Neural progenitor cell (in vitro differentiated cells): ENCODE data around the gene ATF4. TPM values are rescaled to one million over a fixed set of nuclear protein-coding genes. Genes with fewer than 3 reads are reported as not detected.
A peak's percentile ranks its signal among the peaks of the same experiment; 100 is the strongest.

Experiments used
- DNase-seq: peaks from one replicate; pipeline ENCODE4 v3.0.0-alpha.2; 2016; ENCODE audit warnings: low spot score
- H2AFZ ChIP-seq: fragments of 200-600 bp; sonication (generic); replicated peaks from 2 replicates; pipeline ENCODE4 v1.6.1; 2016; ENCODE audit warnings: antibody characterized with exemption
- H3F3A ChIP-seq: fragments of 200-600 bp; sonication (generic); 2 replicates; pipeline ENCODE4 v1.6.1; 2016; ENCODE audit warnings: antibody characterized with exemption, low read depth
- H3K27ac ChIP-seq: fragments of 200-600 bp; sonication (generic); 2 replicates; pipeline ENCODE4 v1.5.1; 2016; ENCODE audit warnings: mild to moderate bottlenecking
- H3K27me3 ChIP-seq: fragments of 200-600 bp; sonication (generic); 2 replicates; pipeline ENCODE4 v1.6.1; 2016; ENCODE audit warnings: mild to moderate bottlenecking, moderate library complexity
- H3K36me3 ChIP-seq: fragments of 200-600 bp; sonication (generic); 2 replicates; pipeline ENCODE4 v1.5.1; 2016
- H3K4me1 ChIP-seq: fragments of 200-600 bp; sonication (generic); 2 replicates; pipeline ENCODE4 v1.6.1; 2016; ENCODE audit warnings: mixed run types
- H3K4me2 ChIP-seq: fragments of 200-600 bp; sonication (generic); 2 replicates; pipeline ENCODE4 v1.6.1; 2016
- H3K4me3 ChIP-seq: fragments of 200-600 bp; sonication (generic); 2 replicates; pipeline ENCODE4 v1.5.1; 2016
- H3K79me2 ChIP-seq: fragments of 200-600 bp; sonication (generic); 2 replicates; pipeline ENCODE4 v1.6.1; 2016; ENCODE audit warnings: low read depth
- H3K9ac ChIP-seq: fragments of 200-600 bp; sonication (generic); 2 replicates; pipeline ENCODE4 v1.6.1; 2016
- H3K9me3 ChIP-seq: fragments of 200-600 bp; sonication (generic); 2 replicates; pipeline ENCODE4 v1.5.1; 2016; ENCODE audit warnings: low read depth
- H4K20me1 ChIP-seq: fragments of 200-600 bp; sonication (generic); 2 replicates; pipeline ENCODE4 v1.6.1; 2016; ENCODE audit warnings: low read depth
- H3K27ac Mint-ChIP-seq: 3 replicates; pipeline ENCODE4 v1.8.0; 2021; ENCODE audit warnings: mixed read lengths
- H3K27me3 Mint-ChIP-seq: 2 replicates; pipeline ENCODE4 v1.8.0; 2022; ENCODE audit warnings: low read depth, mild to moderate bottlenecking, inconsistent platforms, moderate library complexity, mixed read lengths; ENCODE audit not compliant: insufficient read depth
- H3K36me3 Mint-ChIP-seq: 3 replicates; pipeline ENCODE4 v1.8.0; 2021; ENCODE audit warnings: mixed read lengths
- H3K4me1 Mint-ChIP-seq: 3 replicates; pipeline ENCODE4 v1.8.0; 2021; ENCODE audit warnings: mixed read lengths
- H3K4me3 Mint-ChIP-seq: 3 replicates; pipeline ENCODE4 v1.8.0; 2021; ENCODE audit warnings: mild to moderate bottlenecking, moderate library complexity, mixed read lengths
- H3K9me3 Mint-ChIP-seq: 3 replicates; pipeline ENCODE4 v1.8.0; 2020; ENCODE audit warnings: mixed read lengths
- CTCF ChIP-seq: fragments of 200-600 bp; sonication (generic); IDR thresholded peaks from 2 replicates; pipeline ENCODE4 v1.5.1; 2017; ENCODE audit warnings: antibody characterized with exemption, mild to moderate bottlenecking
- EZH2 ChIP-seq: fragments of 200-600 bp; sonication (generic); IDR thresholded peaks from 2 replicates; pipeline ENCODE4 v1.6.1; 2017; ENCODE audit warnings: antibody characterized with exemption, mild to moderate bottlenecking, moderate library complexity
- EZH2phosphoT487 ChIP-seq: fragments of 200-600 bp; sonication (generic); IDR thresholded peaks from 2 replicates; pipeline ENCODE4 v1.6.1; 2017; ENCODE audit warnings: antibody characterized with exemption
- total RNA-seq: library from RNA; depleted of rRNA; stranded (reverse); fragments of >200 nt; gene quantifications from 2 replicates; pipeline ENCODE4 v1.2.3, GENCODE V29; 2015; ENCODE audit warnings: low replicate concordance

The ATF4 gene
- total RNA-seq, 1 donor from 2014 or later = 189 TPM

- Histone ChIP-seq H3K4me1 (peaks cover 20% of the 10 kb centered on the region), H3K4me3 (peak overlapping the region; percentile 96), H3F3A (peaks cover 90% of the 10 kb centered on the region), H3K27ac (peak overlapping the region; percentile 23), H3K79me2 (peaks cover 54% of the 10 kb centered on the region), H4K20me1 (peaks cover 71% of the 10 kb centered on the region), H3K9me3 (no peaks in the 10 kb centered on the region), H3K27me3 (no peaks in the 10 kb centered on the region), H3K4me2 (peak overlapping the region; percentile 99), H3K36me3 (peaks cover 8% of the 10 kb centered on the region), H2AFZ (no peak overlapping the region), H3K9ac (no peak overlapping the region)
- peak; percentile 23 for DNase-seq
- no peak overlapping the region for H3K27ac Mint-ChIP-seq
- peak overlapping the region; percentile 98 for H3K4me3 Mint-ChIP-seq
- TF ChIP-seq CTCF (no peak), EZH2phosphoT487 (no peak), EZH2 (no peak)
- peaks cover 2% of the 10 kb centered on the region for H3K9me3 Mint-ChIP-seq
- peaks cover 55% of the 10 kb centered on the region for H3K4me1 Mint-ChIP-seq
- peaks cover 30% of the 10 kb centered on the region for H3K36me3 Mint-ChIP-seq
- H3K27me3 Mint-ChIP-seq = peaks cover 20% of the 10 kb centered on the region
These were observed 2.4 kb downstream of the ATF4 start for GRCh38 chr22:39522567-39523300.

- peaks cover 85% of the 10 kb centered on the region for H4K20me1 ChIP-seq
- H3K9ac ChIP-seq = no peak overlapping the region
- peaks cover 30% of the 10 kb centered on the region for H3K36me3 Mint-ChIP-seq
- H3K36me3 ChIP-seq = peaks cover 8% of the 10 kb centered on the region
- H3K4me2 ChIP-seq = no peak overlapping the region
- no peaks in the 10 kb centered on the region for H3K27me3 ChIP-seq
- peak overlapping the region; percentile 27 for H3K4me3 Mint-ChIP-seq
- H3K9me3 Mint-ChIP-seq = peaks cover 2% of the 10 kb centered on the region
- H3K27me3 Mint-ChIP-seq = peaks cover 20% of the 10 kb centered on the region
- H3K4me1 Mint-ChIP-seq = peaks cover 57% of the 10 kb centered on the region
- no peak for DNase-seq
- H3K27ac Mint-ChIP-seq = peak overlapping the region; percentile 27
- H3F3A ChIP-seq = peaks cover 83% of the 10 kb centered on the region
- H3K9me3 ChIP-seq = no peaks in the 10 kb centered on the region
- no peak overlapping the region for H3K4me3 ChIP-seq
- TF ChIP-seq EZH2phosphoT487 = no peak
- TF ChIP-seq EZH2 = no peak
- no peak for TF ChIP-seq CTCF
- peaks cover 16% of the 10 kb centered on the region for H3K4me1 ChIP-seq
- H3K27ac ChIP-seq = no peak overlapping the region
- no peak overlapping the region for H2AFZ ChIP-seq
- H3K79me2 ChIP-seq = peaks cover 52% of the 10 kb centered on the region
These were observed 3.9 kb downstream of the ATF4 start for GRCh38 chr22:39524089-39524752.

GRCh38 chr22:39524753-39525657, 4.6 kb downstream of the ATF4 start:
- H3K4me1 Mint-ChIP-seq = peaks cover 63% of the 10 kb centered on the region
- Histone ChIP-seq H3K79me2 (peaks cover 52% of the 10 kb centered on the region), H3K4me2 (no peak overlapping the region), H4K20me1 (peaks cover 92% of the 10 kb centered on the region), H3K9ac (no peak overlapping the region), H3K4me3 (no peak overlapping the region), H3K27me3 (no peaks in the 10 kb centered on the region), H2AFZ (no peak overlapping the region), H3K36me3 (peaks cover 8% of the 10 kb centered on the region), H3F3A (peaks cover 85% of the 10 kb centered on the region), H3K9me3 (no peaks in the 10 kb centered on the region), H3K4me1 (peaks cover 16% of the 10 kb centered on the region), H3K27ac (peak overlapping the region; percentile 3)
- H3K36me3 Mint-ChIP-seq = peaks cover 30% of the 10 kb centered on the region
- TF ChIP-seq CTCF (no peak), EZH2 (no peak)
- DNase-seq = no peak
- H3K27ac Mint-ChIP-seq = peak overlapping the region; percentile 27
- peak overlapping the region; percentile 59 for H3K4me3 Mint-ChIP-seq
- peaks cover 20% of the 10 kb centered on the region for H3K27me3 Mint-ChIP-seq
- H3K9me3 Mint-ChIP-seq = peaks cover 2% of the 10 kb centered on the region
